SK-N-MC (cell line): ENCODE data around the gene OBSCN.

Experiments used
- EZH2 ChIP-seq: fragments of 200-600 bp; sonication (generic); IDR thresholded peaks from one replicate; pipeline ENCODE4 v1.6.1; 2017; ENCODE audit warnings: antibody characterized with exemption
- FOXP2 ChIP-seq: optimal IDR thresholded peaks from 2 replicates; pipeline ENCODE3; 2011; ENCODE audit warnings: mild to moderate bottlenecking, moderate library complexity; ENCODE audit not compliant: insufficient read depth; ENCODE audit errors: extremely low read length, control extremely low read depth
- POLR2AphosphoS5 ChIP-seq: IDR thresholded peaks from 2 replicates; pipeline ENCODE4 v1.6.1; 2012; ENCODE audit warnings: mild to moderate bottlenecking, low read depth, low read length, borderline replicate concordance

- TF ChIP-seq EZH2 (no peak), POLR2AphosphoS5 (no peak), FOXP2 (no peak)
Measured at GRCh38 chr1:228390649-228391048, 182.8 kb downstream of the OBSCN start.
